HG03565 (cell line): Measurements from ENCODE around the gene INVS.
A peak's percentile ranks its signal among the peaks of the same experiment; 100 is the strongest.
"Not testable (repeated sequence)": the region's sequence is repeated elsewhere in the genome, so short reads cannot be mapped to it uniquely, and the experiment has no call there.

Experiments
- ATAC-seq: cut with Tn5 transposase; IDR thresholded peaks from one replicate; pipeline ENCODE4 v1.9.1; 2021; ENCODE audit warnings: mild to moderate bottlenecking, moderate library complexity; ENCODE audit not compliant: unreplicated experiment

The INVS gene

DNA sequence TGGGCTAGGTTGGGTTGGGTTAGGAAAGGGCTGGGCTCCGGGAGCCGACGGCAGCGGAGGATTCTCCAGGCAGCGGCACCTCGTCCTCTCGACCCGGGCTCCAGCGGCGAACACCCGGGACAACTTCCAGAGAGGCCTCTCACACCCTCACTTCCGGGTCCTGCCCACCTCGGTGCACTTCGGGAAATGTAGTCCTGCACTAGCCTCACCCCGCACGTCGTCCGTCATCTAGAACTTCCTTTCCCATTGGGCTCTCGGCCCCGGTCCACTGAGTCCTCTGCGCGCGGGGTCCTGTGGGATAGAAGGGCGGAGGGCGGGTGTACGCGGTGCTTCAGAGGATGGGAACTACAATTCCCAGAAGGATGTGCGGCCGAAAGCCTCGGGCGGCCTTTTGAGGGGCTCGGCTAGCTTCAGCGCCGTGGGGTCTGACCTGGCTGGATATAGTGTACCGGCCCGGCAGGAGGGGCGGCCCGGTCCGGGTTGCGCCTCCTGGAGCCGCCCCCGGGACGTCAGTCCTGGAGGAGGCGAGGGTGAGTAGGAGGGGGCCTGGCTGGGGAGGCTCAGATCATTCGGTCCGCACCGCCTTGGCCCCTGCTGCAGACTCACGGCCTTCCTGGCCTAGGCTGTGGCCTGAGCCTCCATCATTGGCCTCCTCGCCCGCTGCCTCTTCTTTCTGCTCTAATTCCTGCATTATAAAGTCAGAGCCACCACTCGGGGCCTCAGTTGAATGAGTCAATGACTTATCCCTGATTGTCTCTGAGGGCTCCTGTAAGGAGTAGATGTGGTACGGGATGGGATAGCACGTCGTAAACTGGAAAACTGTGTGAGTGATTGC is at the start of gene INVS, which contains the start of gene ERP44:
Gene INVS (plus strand): TSS at position 357 of the 835 bp plus-strand sequence. CDS start 5,279 bp downstream, outside the sequence.
Gene ERP44 (minus strand): TSS at position 114 of the 835 bp plus-strand sequence. CDS start 160 bp downstream, outside the sequence.
- ATAC-seq: peak; percentile 92

GRCh38 chr9:100049551-100049950 is 49.5 kb upstream of the INVS start:
- no peak for ATAC-seq

- ATAC-seq: no peak
Measured at GRCh38 chr9:100052375-100052774, 46.7 kb upstream of the INVS start.

DNA sequence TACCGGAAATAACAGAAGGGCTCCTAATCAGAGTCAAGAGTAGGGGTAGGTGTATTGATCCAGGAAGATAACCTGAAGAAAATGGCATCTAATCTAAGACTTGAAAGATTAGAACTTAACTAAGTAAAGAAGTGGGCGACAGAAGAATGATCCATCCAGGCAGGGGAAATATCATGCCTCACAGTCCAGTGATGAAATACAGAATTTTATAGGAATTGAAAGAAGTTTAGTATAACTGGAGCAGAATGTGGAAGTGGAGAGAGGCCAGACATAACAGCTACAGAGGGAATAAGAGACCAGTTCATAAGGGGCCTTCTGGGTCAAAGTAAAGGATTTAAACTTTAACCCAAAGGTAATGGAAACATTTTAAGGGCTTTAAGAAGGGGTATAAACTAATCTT is 42.5 kb upstream of the INVS start:
- ATAC-seq: no peak

DNA sequence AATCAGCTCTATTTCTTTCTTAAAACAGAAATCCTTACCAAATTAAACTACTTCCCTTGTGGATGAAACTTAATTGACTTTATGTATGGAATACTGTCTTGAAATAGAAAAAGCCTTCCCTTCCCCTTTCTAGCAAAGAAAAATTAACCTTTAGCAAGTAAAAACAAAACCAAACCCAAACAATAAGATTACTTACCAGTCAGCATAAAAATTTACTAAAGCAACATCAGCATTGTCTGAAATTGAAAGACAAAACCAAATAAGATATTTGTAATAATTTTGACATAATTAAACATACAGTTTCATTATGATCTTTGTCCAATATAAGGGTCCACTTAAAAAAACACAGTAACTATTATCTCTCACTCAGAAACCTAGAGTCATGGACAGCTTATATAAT is 41.4 kb upstream of the INVS start:
- no peak for ATAC-seq

DNA sequence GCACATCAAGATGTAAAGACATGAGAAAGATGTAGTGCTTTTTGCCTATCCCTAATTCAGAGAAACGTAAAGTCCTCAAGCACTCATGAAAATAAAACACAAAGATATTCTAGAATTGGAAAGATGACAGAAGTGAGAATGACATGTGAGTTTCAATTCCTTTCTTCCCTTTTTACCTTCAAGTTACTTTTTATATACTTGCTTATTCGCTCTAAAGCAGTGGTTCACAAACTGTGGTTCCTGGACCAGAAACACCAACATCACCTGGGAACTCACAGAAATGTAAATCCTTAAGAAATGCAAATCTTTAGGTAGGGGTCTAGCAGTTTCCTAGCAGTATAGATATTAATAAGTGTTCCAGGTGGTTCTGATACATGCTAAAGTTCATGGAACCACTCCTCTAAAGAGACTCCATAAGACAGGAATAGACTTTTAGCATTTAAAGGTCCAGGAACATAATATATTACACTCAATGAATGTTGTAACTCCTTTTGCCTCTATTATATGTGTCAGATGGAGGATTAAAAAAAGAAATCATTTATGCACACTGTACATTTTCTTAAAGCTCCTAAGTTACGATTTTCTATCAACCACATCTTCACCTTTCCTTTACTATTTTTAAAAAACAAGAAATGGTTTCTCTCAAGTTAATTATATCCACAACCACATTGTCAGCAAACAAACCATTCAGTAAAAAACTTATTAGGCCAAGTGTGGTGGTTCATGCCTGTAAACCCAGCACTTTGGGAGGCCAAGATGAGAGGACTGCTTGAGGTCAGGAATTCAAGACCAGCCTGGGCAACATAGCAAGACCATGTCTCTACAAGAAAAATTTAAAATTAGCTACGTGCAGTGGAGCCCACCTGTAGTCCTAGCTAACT is 40.1 kb upstream of the INVS start:
- peak; percentile 76 for ATAC-seq

GRCh38 chr9:100062683-100063082 is 36.4 kb upstream of the INVS start:
- not testable (repeated sequence) for ATAC-seq

DNA sequence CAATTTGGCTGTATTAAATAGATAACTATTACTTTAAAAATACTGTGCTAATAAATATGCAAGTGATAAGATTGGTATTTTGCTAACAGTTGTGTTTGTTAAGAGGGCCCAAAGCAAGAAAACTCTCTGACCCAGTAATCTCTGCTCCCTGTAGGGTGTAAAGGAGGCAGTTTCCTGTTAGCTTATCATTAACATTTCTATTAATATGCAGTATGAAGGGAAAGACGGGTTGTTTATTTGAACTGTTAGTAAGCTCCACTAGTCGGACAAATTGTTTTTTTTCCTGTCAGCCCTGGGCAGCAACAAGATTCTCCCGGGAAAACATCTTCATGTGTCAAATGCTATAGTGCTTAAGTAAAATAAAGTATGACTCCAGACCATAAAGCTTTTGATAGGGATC is 35.9 kb upstream of the INVS start:
- ATAC-seq: no peak

GRCh38 chr9:100064872-100065581 is 34.0 kb upstream of the INVS start:
- no peak for ATAC-seq

- peak; percentile 82 for ATAC-seq
Measured at GRCh38 chr9:100066539-100066938, 32.5 kb upstream of the INVS start.

DNA sequence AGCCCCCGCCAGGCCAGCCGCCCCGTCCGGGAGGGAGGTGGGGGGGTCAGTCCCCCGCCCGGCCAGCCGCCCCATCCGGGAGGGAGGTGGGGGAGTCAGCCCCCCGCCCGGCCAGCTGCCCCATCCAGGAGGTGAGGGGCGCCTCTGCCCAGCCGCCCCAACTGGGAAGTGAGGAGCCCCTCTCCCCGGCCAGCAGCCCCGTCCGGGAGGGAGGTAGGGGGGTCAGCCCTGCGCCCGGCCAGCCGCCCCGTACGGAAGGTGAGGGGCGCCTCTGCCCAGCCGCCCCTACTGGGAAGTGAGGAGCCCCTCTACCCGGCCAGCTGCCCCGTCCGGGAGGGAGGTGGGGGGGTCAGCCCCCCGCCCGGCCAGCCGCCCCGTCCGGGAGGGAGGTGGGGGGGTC is 31.1 kb upstream of the INVS start:
- ATAC-seq: not testable (repeated sequence)

GRCh38 chr9:100069068-100069467 is 30.0 kb upstream of the INVS start:
- ATAC-seq: not testable (repeated sequence)

- ATAC-seq: no peak
Measured at GRCh38 chr9:100070104-100071041, 28.7 kb upstream of the INVS start.

DNA sequence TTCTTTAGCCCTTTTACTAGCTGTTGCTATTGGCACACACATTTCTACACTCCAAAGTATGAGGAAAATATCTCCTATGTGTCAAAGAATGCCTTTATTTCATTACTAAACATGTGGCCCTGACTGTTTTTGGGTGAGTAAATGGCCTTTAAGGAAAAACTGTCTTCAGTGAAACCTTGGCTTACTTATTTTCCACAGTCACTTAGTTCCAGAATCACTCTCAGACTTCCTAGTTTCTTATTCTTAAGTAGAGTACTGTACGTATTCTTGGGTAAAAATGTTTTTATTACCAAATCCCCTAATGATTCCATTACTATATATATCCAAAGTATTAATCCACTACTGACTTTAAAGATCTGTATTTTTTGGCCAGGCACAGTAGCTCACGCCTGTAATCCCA is 27.8 kb upstream of the INVS start:
- ATAC-seq: no peak

DNA sequence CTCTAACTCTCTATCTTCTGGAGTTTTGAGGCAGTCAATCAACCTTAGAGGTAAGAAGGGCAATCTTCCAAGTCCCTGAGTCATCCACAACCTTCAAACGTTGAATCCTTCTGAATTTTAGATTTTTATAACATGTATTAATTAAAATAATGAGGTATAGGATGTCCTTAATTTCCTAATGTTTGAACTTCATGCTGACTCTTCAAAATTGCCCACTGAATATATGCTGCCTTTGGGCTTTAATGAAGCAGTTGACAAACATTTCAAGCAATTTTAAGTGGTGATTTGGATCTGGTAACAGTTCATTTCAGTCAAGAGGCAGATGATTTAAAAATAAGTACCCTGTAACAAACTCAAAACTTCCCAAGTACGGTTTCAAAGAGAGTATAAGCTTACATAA is 26.2 kb upstream of the INVS start:
- no peak for ATAC-seq

DNA sequence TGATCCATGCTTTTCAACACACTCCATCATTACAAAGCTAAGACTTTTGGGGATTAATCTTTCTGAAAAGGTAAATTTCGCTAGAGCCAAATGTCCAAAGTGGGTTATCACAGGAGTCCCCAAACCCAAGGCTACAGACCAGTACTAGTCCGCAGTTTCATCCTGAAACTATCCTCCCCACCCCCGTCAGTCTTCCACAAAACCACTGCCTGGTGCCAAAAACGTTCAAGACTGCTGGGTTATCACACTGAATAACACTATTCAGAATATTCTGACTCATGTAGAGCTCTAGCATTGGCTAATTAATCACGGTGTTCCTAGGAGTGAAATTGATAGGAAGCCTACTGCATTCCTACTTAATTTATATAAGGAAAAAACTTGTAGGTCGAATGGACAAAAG is 24.9 kb upstream of the INVS start:
- ATAC-seq: no peak

GRCh38 chr9:100074989-100075388 is 24.1 kb upstream of the INVS start:
- no peak for ATAC-seq

- not testable (repeated sequence) for ATAC-seq
Measured at GRCh38 chr9:100076256-100076655, 22.8 kb upstream of the INVS start.

GRCh38 chr9:100082782-100083181 is 16.3 kb upstream of the INVS start:
- no peak for ATAC-seq
